ENCODE data around the gene CNOT3.

GRCh38 chr19:54156953-54157352 is 19.4 kb downstream of the CNOT3 start:
- TF ChIP-seq ZFP30 (CRISPR knock-in tag; IDR thresholded peaks at IDR 0.05), result no peak
- no peak for TF ChIP-seq OSR1 (CRISPR knock-in tag; IDR thresholded peaks at IDR 0.05)

All from SK-N-SH treated with all-trans-retinoic acid at 6 μM for 48 hours (cell line).